HG03521 (cell line): Measurements from ENCODE around the gene TRMT13.
"Not testable (repeated sequence)": the region's sequence is repeated elsewhere in the genome, so short reads cannot be mapped to it uniquely, and the experiment has no call there.

ENCODE experiments used
- ATAC-seq: cut with Tn5 transposase; IDR thresholded peaks from one replicate; pipeline ENCODE4 v1.9.1; 2021; ENCODE audit warnings: mild to moderate bottlenecking, moderate library complexity; ENCODE audit not compliant: unreplicated experiment

The TRMT13 gene

DNA sequence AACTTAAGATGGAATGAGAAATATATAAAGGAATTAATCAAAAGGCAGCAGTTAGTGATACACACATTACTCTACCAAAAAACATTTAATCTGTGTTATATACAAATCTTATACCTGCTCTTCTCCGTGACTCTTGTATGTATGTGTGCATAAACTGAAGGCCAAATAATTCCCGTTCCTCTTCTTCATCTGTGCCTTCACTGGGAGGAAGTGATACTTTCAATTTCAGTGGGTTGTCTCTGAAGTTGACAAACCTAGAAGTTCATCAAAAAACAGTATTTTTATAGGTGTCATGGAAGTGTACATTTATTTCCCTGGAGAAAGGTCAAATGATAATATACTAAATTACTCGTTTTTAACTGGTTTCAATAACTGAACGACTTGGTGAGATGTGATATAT is 19.3 kb downstream of the TRMT13 start:
- no peak for ATAC-seq

DNA sequence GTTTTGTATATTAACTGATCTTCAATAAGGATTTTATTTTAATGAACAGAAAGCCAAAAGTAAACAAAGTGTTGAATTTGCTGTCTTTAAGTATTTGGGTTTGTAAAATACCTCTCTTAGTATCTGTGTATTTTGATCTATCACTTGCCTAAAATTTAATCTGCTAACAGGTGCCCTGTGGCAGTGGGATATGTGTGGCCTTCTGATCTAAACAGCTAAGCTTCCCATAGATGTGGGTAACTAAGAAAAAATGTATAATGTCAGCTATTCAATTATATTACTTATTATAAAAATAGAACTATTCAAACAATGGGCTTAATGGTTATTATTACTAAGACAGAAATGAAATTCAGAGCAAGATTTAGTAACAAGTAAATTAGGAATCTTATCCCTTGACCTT is 29.9 kb downstream of the TRMT13 start:
- no peak for ATAC-seq

DNA sequence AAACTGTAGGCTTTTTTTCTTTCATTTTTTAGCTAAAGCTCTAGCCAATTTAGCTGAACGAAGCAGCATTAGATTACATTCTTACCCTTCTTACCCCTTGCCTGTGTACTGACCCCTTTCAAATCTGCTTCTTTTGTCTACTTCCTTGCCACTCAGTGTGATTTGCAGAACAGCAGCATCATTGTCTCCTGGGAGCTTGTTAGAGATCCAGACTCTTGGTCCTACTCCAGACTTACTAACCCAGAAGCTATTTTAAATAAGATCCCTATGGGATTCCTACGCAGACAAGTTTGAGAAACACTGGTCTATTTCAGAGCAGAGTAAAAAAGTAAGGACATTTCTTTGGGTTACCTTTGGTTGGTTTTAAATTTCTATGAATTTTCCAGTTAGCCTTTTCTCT is 31.3 kb downstream of the TRMT13 start:
- no peak for ATAC-seq

DNA sequence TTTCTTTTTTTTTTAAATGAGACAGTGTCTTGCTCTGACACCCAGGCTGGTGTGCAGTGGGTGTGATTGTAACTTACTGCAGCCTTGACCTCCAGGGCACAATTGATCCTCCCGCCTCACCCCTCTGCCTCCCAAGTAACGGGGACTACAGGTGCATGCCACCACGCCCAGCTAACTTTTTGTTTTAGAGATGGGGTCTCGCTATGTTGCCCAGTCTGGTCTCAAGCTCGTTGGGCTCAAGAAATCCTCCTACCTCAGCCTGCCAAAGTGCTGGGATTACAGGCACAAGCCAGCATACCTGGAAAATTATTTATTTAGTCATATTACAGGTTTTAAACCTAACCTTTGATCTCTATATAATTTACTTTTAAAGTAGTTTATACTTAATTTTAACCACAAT is 31.7 kb downstream of the TRMT13 start:
- ATAC-seq = no peak

DNA sequence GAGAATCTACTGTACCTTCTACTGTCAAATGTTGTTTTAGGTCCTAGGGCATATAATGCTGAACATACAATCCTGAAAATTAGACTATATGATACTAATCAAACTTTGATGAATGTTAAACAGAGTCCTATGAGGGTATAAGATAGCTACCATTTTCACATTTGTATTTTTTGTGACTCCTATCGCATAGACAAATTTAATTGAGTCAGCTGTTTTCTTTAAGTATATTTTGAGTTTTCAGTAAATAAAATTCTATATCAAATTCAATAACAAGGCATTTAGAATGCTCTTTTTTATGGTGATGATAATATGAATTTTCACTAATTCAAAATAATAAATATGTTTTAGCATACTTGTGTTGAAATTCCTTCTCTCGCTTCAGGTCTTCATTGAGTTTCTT is 35.1 kb downstream of the TRMT13 start:
- ATAC-seq = no peak

DNA sequence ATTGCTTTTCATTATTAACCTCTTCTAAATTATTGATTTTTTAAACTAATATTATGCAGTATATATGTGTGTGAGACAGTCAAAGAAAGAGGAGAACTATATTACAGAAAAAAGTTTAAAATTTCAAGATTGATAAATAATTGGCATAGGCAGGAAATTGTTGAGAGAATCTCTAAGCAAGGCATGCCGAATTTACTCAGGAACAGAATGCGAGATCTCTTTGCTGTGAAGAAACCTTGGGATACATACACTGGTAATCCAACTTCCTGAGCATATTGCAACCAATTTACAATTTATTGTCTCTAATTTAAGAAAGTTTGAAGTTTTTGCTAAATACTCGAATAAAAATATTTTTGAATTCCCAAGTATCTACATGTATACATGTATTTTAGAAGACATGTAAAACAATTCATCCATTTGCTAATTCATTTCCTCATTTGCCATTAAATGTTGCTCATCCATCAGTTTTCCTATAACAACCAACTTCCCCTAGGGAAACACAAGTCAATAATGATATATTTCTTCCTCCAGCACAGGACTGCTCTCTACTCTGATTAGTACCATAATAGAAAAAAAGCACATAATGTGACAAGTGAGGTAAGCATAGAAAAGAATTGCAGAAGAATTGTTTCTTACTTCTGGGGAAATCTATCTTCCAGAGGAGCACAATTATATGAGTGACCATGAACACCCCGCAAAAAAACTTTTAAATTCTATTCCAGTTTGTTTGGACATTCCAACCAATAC is 44.5 kb downstream of the TRMT13 start:
- no peak for ATAC-seq

DNA sequence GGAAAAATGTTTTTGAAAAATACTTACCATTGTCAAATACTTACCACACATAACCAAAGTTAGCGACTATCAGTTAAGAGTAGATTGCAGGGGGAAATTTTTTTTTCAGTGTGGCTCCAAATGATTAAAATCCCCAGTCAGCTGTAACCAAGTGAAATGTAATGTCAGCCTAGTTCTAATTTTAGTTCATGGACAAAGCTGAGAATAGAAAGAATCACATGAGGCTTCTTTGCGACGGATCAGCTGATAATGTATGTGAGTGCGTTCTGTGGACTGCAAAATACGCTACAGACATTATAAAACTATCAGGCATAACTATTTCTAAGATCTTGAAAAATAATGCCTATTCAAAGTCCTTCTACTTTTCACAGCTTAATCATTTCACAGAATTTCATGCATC is 45.1 kb downstream of the TRMT13 start, which contains the start of gene LRRC39:
TSS of gene LRRC39 (minus strand) at position 166 of the 400 bp plus-strand sequence. CDS start 9,740 bp downstream, outside the sequence.
- ATAC-seq = no peak

DNA sequence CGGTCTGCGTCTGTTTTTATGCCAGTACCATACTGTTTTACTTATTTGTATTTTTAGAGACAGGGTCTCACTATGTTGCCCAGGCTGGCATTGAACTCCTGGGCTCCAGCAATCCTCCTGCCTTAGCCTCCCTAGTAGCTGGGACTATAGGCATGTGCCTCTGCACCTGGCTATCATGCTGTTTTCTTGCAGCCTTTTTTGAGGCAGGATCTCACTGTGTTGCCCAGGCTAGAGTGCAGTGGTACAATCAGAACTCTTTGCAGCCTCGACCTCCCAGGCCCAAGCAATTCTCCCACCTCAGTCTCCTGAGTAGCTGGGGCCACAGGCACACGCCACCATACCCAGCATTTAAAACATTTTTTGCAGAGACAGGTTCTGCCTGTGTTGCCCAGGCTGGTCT is 50.4 kb downstream of the TRMT13 start:
- no peak for ATAC-seq

DNA sequence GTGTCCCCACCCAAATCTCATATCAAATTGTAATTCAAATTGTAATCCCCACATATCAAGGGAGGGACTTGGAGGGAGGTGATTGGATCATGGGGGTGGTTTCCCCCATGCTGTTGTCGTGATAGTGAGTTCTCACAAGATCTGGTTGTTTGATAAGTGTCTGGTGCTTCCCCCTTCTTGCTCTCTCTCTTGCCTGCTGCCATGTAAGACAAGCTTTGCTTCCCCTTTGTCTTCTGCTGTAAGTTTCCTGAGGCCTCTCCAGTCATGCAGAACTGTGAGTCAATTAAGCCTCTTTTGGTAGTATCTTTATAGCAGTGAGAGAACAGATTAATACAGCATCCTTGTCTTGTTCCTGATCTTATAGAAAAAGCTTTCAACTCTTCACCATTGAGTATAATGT is 51.6 kb downstream of the TRMT13 start:
- no peak for ATAC-seq

DNA sequence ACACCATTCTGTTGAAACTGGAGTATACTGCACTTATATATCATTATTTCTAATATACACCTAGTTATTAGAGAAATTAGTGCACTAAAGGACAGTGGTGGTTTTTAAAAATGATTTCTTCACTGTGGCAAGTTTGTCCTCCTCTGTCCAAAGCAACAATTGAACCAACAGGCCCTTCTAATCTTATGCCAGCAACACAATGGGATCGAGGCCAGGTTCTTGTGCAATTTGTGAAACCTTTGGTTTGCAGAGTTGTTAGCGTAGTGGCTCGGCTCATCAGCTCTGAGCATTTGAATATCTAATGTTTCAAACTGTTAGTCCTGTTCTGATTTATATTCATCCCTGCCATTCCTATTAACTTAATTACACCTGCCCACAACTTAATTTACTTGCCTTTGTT is 54.9 kb downstream of the TRMT13 start:
- no peak for ATAC-seq

DNA sequence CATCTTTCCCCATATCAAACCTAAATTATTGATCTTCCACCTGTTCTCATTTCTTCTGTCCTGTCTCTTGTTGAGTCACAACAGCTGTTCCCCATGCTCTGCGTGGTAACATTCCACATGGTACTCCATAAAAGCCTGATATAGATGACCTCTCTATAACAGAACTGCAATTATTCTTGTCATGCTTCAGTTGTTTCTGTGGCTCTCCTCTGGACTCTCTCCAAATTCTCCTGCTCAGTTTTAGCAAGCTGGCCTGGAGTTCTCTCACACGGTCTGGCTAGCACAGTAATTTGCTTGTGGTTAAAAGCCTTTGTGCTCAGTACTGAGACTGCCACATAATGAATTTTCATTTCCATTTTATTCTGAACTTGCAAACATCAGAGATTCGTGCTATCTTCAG is 55.7 kb downstream of the TRMT13 start:
- ATAC-seq = no peak

DNA sequence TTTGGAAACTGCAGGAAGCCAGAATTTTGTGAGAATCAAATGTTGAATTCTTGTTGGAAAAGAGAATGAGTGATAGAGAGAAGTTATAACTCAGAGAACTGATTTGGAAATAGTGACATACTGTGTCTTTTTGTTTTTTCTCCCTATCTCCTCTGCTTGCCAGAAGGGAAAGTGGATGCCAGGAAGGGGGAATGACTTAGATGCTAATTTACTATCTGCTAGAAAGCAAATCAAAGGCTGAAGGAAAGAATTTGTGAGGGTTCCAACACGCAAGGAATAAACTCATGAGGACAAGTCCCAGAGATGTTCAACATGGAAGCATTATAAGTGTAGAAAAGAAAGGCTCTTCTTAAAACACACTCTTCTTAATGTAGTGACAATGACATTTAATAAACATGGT is 65.6 kb downstream of the TRMT13 start:
- ATAC-seq = no peak

DNA sequence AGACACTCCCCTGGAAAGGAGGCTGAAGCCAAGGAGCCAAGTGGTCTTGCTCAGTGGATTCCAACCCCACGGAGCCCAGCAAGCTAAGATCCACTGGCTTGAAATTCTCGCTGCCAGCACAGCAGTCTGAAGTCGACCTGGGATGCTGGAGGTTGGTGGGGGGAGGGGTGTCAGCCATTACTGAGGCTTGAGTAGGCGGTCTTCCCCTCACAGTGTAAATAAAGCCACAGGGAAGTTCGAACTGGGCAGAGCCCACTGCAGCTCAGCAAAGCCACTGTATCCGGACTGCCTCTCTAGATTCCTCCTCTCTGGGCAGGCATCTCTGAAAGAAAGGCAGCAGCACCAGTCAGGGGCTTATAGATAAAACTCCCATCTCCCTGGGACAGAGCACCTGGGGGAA is 67.1 kb downstream of the TRMT13 start:
- ATAC-seq = not testable (repeated sequence)
